ENCODE results near the gene PFDN1.

PFDN1 gene

DNA sequence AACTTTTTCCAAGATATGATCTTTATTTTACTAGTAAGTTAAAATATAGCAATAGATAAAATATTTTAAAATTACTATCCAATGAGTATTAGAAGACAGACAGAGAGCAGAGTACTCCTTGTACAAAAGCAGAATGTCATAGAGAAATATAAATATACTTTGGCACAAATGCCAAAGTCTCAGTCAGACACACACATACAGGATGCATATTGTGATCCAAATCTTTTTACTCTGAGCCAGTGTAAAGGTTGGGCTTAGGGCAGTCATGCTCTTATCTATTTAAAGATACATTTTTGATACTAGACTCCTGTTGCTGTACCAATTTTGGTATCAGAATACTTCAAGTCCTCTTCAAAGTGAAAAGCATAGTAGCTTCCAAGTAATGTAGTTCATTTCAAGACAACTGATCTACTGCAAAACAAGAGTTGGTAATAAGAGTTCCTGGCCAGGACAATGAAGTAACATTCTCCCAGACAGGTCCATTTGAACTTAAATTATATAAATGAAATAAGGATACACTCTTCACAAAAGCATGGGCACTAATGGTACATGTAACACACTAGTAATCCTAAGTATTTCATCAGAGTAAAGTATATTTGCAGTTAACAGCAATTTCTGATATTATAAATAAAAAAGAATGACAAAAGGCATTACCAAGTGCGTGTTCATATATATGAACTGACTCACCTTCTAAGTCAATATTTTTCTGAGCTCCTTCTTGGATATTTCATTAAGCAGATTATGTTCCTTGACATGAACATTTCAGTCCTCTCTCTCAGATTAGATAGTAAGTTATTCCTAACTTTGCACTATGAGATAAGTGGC lies 10.5 kb downstream of the PFDN1 start:
- no peak overlapping the region for H3K4me3 ChIP-seq (replicated peaks in 1 of 2; ENCODE audit: low read depth in 2 of 2, low read length in 2 of 2)
- peak in 1 of 2 donors; percentile 74 for DNase-seq (ENCODE audit: low read depth in 2 of 2)
- TF ChIP-seq CTCF (IDR thresholded peaks at IDR 0.05; ENCODE audit: low read depth, low read length): no peak

DNA sequence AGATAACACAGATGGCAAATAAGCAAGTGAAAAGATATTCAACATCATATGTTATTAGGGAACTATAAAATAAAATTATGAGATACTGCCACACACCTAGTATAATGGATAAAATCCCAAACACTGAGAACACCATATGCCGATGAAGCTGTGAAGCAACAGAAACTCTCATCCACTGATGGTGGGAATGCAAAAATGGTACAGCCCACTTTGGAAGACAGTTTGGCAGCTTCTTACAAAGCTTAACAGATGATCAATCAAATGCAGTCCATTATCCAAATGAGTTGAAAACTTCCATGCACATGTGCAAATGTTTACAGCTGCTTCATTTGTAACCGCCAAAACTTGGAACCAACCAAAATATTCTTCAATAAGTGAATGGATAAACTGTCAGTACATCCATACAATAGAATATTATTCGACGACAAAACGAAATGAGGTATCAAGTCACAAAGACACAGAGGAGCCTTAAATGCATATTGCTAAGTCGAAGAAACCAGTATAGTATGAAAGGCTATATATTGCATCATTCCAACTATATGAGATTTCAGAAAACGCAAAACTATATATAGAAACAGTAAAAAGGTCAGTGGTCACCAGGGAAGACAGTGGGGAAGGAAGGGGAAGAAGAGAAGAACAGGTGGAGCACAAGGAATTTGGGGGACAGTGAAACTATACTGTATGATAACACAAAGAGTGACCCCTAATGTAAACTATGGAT lies 14.9 kb downstream of the PFDN1 start:
- no peak for DNase-seq (ENCODE audit: low read depth in 2 of 2)
- no peak for TF ChIP-seq CTCF (IDR thresholded peaks at IDR 0.05; ENCODE audit: low read depth, low read length)
- H3K4me3 ChIP-seq (replicated peaks in 1 of 2; ENCODE audit: low read depth in 2 of 2, low read length in 2 of 2): no peak overlapping the region

GRCh38 chr5:140286424-140286823 lies 16.5 kb downstream of the PFDN1 start:
- H3K4me3 ChIP-seq (replicated peaks in 1 of 2; ENCODE audit: low read depth in 2 of 2, low read length in 2 of 2): no peak overlapping the region
- no peak for TF ChIP-seq CTCF (IDR thresholded peaks at IDR 0.05; ENCODE audit: low read depth, low read length)
- no peak for DNase-seq (ENCODE audit: low read depth in 2 of 2)

GRCh38 chr5:140284013-140284412 lies 18.9 kb downstream of the PFDN1 start:
- no peak overlapping the region for H3K4me3 ChIP-seq (replicated peaks in 1 of 2; ENCODE audit: low read depth in 2 of 2, low read length in 2 of 2)
- no peak for TF ChIP-seq CTCF (IDR thresholded peaks at IDR 0.05; ENCODE audit: low read depth, low read length)
- DNase-seq (ENCODE audit: low read depth in 2 of 2): no peak

DNA sequence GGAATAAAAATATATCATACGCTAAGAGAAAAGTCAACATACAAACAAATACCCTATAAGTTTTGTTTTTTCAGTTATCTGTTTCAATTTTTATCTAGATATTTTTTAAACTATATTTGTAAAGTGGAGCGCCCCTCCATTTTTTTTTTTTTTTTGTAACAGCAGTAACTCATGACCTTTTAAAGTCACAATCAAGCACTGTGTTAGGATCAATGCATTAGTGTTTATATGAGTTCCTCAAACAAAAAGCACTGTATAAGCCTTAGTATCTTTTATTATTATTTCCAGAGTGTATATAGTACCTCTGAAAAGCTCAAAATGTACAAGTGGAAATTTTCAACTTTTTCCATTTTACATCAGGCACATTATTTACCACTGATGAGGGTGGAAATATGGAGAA lies 20.6 kb downstream of the PFDN1 start:
- H3K4me3 ChIP-seq (replicated peaks in 1 of 2; ENCODE audit: low read depth in 2 of 2, low read length in 2 of 2): no peak overlapping the region
- DNase-seq (ENCODE audit: low read depth in 2 of 2): no peak
- no peak for TF ChIP-seq CTCF (IDR thresholded peaks at IDR 0.05; ENCODE audit: low read depth, low read length)

- no peak for TF ChIP-seq CTCF (IDR thresholded peaks at IDR 0.05; ENCODE audit: low read depth, low read length)
- no peak for DNase-seq (ENCODE audit: low read depth in 2 of 2)
- H3K4me3 ChIP-seq (replicated peaks in 1 of 2; ENCODE audit: low read depth in 2 of 2, low read length in 2 of 2): no peak overlapping the region
These were observed 27.1 kb downstream of the PFDN1 start for GRCh38 chr5:140275837-140276236.
